ENCODE results near the gene EFR3B.
"Not testable (repeated sequence)": the region's sequence is repeated elsewhere in the genome, so short reads cannot be mapped to it uniquely, and the experiment has no call there.

The EFR3B gene

GRCh38 chr2:25041928-25042320 is at the start of gene EFR3B:
Gene EFR3B (plus strand): TSS chr2:25042076. CDS start chr2:25042313, 237 bp downstream.
- peak; percentile 79 for DNase-seq

- DNase-seq = no peak
Measured at GRCh38 chr2:24993406-24994145, 48.3 kb upstream of the EFR3B start.

GRCh38 chr2:24994146-24994724 is 47.6 kb upstream of the EFR3B start:
- DNase-seq = no peak

GRCh38 chr2:24999097-24999496 is 42.8 kb upstream of the EFR3B start:
- not testable (repeated sequence) for DNase-seq

- DNase-seq = no peak
Measured at GRCh38 chr2:25000036-25000435, 41.8 kb upstream of the EFR3B start.

GRCh38 chr2:25000503-25001324 is 41.2 kb upstream of the EFR3B start:
- DNase-seq = no peak

GRCh38 chr2:25001325-25001637 is 40.6 kb upstream of the EFR3B start:
- no peak for DNase-seq

- no peak for DNase-seq
Measured at GRCh38 chr2:25002066-25002465, 39.8 kb upstream of the EFR3B start.

- DNase-seq = no peak
Measured at GRCh38 chr2:25009954-25010353, 31.9 kb upstream of the EFR3B start.

GRCh38 chr2:25011342-25011741 is 30.5 kb upstream of the EFR3B start:
- not testable (repeated sequence) for DNase-seq

- DNase-seq = no peak
Measured at GRCh38 chr2:25014631-25015030, 27.2 kb upstream of the EFR3B start.

GRCh38 chr2:25018681-25019080 is 23.2 kb upstream of the EFR3B start:
- no peak for DNase-seq

GRCh38 chr2:25021791-25022362 is 20.0 kb upstream of the EFR3B start:
- no peak for DNase-seq

- no peak for DNase-seq
Measured at GRCh38 chr2:25023333-25023732, 18.5 kb upstream of the EFR3B start.

- DNase-seq = no peak
Measured at GRCh38 chr2:25025229-25026007, 16.5 kb upstream of the EFR3B start.

- DNase-seq = no peak
Measured at GRCh38 chr2:25026008-25026530, 15.8 kb upstream of the EFR3B start.

- DNase-seq = no peak
Measured at GRCh38 chr2:25029183-25029554, 12.7 kb upstream of the EFR3B start.

- DNase-seq = no peak
Measured at GRCh38 chr2:25030702-25031101, 11.2 kb upstream of the EFR3B start.

GRCh38 chr2:25032094-25032493 is 9.8 kb upstream of the EFR3B start:
- no peak for DNase-seq

- no peak for DNase-seq
Measured at GRCh38 chr2:25032901-25033300, 9.0 kb upstream of the EFR3B start.

- no peak for DNase-seq
Measured at GRCh38 chr2:25034081-25034480, 7.8 kb upstream of the EFR3B start.

GRCh38 chr2:25035537-25036220 is 6.2 kb upstream of the EFR3B start:
- DNase-seq = no peak
